RWPE1 (cell line): ENCODE data around the gene RNASEH2C.

ENCODE experiments used
- CTCF ChIA-PET: fragments of 350-600 bp; sonication (Branson Sonifier 250); formaldehyde crosslinking; extraction: SDS; loops from one replicate; lab custom pipeline; 2021; lab: Yijun Ruan, JAX
- POLR2A ChIA-PET: fragments of 400-600 bp; formaldehyde crosslinking; extraction: SDS; loops from one replicate; lab custom pipeline; 2020; ENCODE audit warnings: antibody characterized with exemption; ENCODE audit not compliant: low non-redundant PET; lab: Yijun Ruan, JAX
- DNase-seq: peaks from one replicate; pipeline ENCODE4 v3.0.0; 2012; ENCODE audit warnings: low spot score
- H3K27ac ChIP-seq: fragments of 450-650 bp; 2 replicates; pipeline ENCODE4 v1.5.1; 2017
- TF ChIP-seq, protein P1 (sequence below): fragments of 450-650 bp; conservative IDR thresholded peaks from 2 replicates; pipeline ENCODE4 v1.5.1; 2017; ENCODE audit warnings: low read depth, mild to moderate bottlenecking

The RNASEH2C gene

DNA sequence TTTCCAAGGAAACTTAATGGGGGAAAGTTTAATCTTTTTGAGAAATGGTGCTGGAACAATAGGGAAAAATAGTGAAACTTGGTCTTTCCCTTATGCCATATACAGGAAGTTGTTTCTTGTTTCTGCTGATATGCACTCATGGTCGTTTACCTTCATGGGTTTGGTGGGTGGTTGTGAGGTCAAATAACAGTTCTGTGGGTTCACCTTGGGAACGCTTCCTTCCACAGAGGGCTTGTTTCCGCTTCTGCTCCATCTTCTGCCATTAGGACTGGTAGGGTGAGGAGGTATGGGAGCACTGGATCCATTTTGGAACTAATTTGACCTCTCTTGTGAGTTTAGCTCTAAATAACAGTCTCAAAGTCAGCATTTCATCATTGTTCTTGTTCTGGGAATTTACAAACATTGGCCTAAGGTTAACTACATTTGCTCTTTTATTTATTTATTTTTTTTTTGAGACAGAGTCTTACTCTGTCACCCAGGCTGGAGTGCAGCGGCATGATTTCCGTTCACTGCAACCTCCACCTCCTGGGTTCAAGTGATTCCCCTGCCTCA is 40.3 kb downstream of the RNASEH2C start:
- H3K27ac ChIP-seq = no peak overlapping the region
- TF ChIP-seq, protein P1, sequence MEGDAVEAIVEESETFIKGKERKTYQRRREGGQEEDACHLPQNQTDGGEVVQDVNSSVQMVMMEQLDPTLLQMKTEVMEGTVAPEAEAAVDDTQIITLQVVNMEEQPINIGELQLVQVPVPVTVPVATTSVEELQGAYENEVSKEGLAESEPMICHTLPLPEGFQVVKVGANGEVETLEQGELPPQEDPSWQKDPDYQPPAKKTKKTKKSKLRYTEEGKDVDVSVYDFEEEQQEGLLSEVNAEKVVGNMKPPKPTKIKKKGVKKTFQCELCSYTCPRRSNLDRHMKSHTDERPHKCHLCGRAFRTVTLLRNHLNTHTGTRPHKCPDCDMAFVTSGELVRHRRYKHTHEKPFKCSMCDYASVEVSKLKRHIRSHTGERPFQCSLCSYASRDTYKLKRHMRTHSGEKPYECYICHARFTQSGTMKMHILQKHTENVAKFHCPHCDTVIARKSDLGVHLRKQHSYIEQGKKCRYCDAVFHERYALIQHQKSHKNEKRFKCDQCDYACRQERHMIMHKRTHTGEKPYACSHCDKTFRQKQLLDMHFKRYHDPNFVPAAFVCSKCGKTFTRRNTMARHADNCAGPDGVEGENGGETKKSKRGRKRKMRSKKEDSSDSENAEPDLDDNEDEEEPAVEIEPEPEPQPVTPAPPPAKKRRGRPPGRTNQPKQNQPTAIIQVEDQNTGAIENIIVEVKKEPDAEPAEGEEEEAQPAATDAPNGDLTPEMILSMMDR = no peak
- no peak for DNase-seq
- POLR2A ChIA-PET = no interaction called here
- CTCF ChIA-PET = no interaction called here

DNA sequence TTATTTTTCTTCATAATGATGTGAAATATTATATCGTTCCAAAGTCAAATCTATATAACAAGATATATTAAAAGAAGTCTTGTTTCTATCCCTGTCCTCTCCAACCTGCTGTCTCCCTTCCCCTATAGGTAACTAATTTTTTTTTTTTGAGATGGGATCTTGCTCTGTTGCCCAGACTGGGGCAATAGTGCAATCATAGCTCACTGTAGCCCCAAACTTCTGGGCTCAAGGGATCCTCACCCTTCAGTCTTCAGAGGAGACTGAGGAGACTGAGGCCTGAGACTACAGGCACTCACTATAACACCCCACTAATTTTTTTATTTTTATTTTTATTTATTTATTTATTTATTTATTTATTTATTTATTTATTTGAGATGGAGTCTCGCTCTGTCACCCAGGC is 47.6 kb downstream of the RNASEH2C start:
- no peak for DNase-seq
- ChIA-PET POLR2A (no interaction called here), CTCF (interaction anchor here (0.7 kb wide), 1 partner anchor 426 kb away, joined by 3 read pairs; no protein-coding TSS in a partner anchor)
- TF ChIP-seq, protein P1 = no peak
- H3K27ac ChIP-seq = no peak overlapping the region

DNA sequence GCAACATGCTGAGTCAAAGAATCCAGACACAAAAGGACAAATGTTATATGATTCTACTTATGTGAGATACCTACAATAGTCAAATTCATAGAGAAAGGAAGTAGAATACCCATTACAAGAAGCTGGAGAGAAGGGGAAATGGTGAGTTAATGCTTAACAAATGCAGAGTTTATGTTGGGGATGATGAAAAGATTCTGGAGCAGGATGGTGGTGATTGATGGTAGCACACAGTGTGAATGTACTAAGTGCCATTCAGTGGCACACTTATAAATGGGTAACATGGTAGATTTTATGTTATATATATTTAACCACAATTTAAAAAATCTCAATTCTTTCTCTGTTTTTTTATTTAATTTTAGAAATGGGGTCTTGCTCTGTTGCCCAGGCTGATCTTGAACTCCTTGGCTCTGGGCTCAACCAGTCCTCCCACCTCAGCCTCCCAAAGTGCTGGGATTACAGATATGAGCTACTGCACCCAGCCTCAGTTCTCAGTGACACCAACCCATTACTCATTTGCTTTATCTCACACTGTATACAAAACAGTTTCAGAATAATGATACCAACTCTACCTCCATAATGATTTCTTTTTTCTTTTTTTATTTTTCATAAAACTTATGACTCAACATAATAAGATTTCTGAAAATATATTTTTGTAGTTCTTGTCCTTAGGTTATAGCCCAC is 48.3 kb downstream of the RNASEH2C start:
- no peak for DNase-seq
- TF ChIP-seq, protein P1 = no peak
- CTCF ChIA-PET = interaction anchor here (1.0 kb wide), 1 partner anchor 27 kb away, joined by 3 read pairs; no protein-coding TSS in a partner anchor
- no peak overlapping the region for H3K27ac ChIP-seq
- POLR2A ChIA-PET = no interaction called here
